NCI-H1436 (cell line): ENCODE data around the gene HUWE1.

Experiments used
- DNase-seq: peaks from one replicate; lab custom pipeline; 2025; lab: John Stamatoyannopoulos, UW

Gene HUWE1

GRCh38 chrX:53494436-53494835, 192.1 kb downstream of the HUWE1 start:
- DNase-seq = no peak

GRCh38 chrX:53486285-53486684, 200.2 kb downstream of the HUWE1 start:
- DNase-seq = no peak

GRCh38 chrX:53483838-53484405, 202.6 kb downstream of the HUWE1 start:
- no peak for DNase-seq

GRCh38 chrX:53483416-53483815, 203.1 kb downstream of the HUWE1 start:
- DNase-seq = no peak
